AG09319 (cell line): ENCODE data around the gene BAG5.

Source experiments
- DNase-seq: peaks from one replicate; pipeline ENCODE4 v3.0.0-alpha.2; 2010; ENCODE audit warnings: low read depth; ENCODE audit errors: extremely low read depth
- CTCF ChIP-seq: IDR thresholded peaks from 2 replicates; pipeline ENCODE4 v1.5.1; 2011; ENCODE audit warnings: low read depth, mild to moderate bottlenecking, inconsistent platforms, low read length, moderate library complexity

BAG5 gene

GRCh38 chr14:103578401-103579075 lies 16.1 kb upstream of the BAG5 start:
- no peak for DNase-seq
- TF ChIP-seq CTCF, result no peak

- no peak for TF ChIP-seq CTCF
Observed at GRCh38 chr14:103576371-103577024, 14.0 kb upstream of the BAG5 start.

GRCh38 chr14:103574707-103575285 lies 12.3 kb upstream of the BAG5 start:
- TF ChIP-seq CTCF, result no peak
- no peak for DNase-seq

More at GRCh38 chr14:103576371-103577024, 14.0 kb upstream of the BAG5 start:
- DNase-seq, result peak; percentile 80

DNA sequence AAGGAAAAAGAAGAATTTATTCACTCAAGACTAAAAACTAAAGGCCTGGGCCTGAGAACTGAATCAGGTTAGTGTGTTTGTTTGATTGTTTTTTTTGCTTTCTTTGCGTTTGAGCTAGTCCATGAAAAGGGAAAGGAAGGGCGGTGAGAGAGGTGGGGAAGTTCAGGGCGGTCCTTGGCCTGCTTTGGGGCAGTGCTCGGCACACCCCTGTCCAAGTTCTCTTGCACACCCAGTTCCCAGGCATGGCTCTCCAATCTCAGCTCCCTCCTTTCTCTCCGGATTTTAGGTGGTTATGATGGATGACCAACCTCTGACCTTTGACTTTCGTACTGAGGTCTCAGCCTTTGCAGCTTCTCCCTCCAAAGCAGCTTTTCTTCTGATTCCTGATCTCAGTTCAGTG lies 11.6 kb upstream of the BAG5 start:
- no peak for DNase-seq
- no peak for TF ChIP-seq CTCF

DNA sequence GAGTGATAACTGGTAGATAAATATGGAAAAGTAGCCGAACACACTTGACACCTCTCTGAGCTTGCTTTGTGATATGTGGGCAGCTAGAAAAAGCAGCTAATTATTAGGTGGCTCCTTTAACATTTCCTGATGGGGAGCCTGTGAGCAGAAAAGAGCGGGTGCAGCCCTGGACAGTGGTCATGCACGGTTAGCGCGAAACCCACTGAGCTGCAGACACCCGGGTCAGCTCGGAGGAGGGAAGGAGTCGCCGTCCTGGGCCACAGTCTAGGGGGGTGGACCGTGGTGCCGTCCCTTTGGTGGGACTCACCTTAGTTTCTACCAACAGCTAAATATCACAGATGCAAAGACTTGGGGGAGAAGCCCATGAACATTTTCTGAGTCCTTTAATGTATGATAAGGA lies 7.0 kb upstream of the BAG5 start:
- no peak for TF ChIP-seq CTCF
- no peak for DNase-seq

DNA sequence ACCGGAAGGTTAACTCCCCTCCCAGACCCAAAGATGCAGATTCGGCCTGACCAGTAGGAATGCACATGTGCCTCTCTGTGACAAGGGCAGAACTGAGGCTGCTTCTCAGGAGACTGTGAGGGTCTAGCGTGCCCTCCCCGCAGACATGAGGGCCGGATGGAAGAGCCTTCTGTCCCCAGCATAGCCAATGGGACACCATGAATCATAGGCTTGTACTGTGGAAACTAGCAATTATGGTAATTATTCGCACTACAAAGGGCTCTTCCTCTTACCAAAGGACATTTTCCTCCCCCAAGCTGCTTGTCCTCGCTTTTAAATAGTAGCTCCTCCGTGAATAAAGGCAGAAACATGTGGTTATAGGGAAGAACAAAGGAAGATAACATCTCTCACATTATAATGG lies 6.5 kb upstream of the BAG5 start:
- DNase-seq, result no peak
- TF ChIP-seq CTCF, result no peak

DNA sequence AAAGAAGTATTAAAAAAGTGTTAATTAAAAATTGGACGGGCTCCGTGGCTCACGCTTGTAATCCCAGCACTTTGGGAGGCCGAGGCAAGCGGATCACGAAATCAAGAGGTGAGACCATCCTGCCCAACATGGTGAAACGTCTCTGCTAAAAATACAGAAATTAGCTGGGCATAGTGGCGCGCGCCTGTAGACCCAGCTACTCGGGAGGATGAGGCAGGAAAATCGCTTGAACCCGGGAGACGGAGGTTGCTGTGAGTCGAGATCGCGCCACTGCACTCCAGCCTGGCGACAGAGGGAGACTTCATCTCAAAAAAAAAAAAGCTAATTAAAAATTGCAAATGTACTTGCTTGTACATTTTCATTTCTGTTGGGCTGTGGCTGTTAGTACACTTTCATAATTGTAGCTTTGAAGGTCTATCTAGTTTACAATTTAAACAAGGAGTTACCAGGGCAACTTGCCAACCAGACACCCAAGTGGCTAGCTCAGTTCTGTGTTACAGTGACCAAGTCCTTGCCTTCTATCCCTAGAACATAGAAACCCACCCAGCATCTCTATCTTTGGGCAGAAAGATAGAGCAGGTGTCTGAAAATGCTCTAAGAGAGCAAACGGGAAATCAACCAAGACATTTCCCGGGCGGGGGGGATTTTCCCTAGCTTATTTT lies 1.5 kb upstream of the BAG5 start:
- no peak for DNase-seq
- no peak for TF ChIP-seq CTCF
